Measurements from ENCODE around the gene ANGPTL5. TPM values are rescaled to one million over a fixed set of nuclear protein-coding genes. Genes with fewer than 3 reads are reported as not detected.

The ANGPTL5 gene
- total and polyA plus RNA-seq, 10 donors: not detected

DNA sequence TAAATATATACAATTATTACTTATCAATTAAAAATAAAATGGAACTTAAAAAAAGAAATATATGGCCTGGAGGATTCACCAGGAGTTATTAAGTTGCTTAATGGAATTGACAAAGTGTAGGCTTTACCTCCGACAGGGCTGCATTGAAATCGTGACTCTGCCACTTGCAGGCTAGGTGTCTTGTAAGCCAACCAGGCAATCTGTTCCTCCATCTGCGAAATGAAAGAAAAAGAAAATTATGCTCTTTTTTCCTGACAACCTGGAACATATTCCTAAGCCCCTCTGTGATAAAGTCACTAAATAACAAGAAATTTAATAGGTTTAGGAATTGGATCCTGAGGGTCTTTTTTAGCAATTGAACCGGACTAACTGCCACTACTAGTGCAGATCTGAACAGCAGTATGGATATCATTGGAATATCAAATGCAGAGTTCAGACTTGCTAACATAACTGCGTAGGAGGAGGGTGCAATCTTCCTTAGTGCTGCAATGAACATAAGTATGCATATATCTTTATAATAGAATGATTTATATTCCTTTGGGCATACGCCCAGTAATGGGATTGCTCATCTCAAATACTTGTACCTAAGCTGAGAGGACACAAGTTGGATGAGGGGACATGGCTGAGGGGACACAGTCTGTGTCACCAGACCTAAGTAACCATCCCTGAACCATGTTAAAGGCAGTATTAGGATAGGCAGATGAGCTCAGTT is 44.0 kb downstream of the ANGPTL5 start:
- H3K27me3 ChIP-seq (replicated peaks in 1 of 7): no peaks in the 10 kb centered on the region
- intact Hi-C loops (cut with DNase I; ENCODE audit: low total_unique reads): no loop called here
- no peak for DNase-seq
- no peaks in the 10 kb centered on the region for H3K36me3 ChIP-seq
- H3K4me3 ChIP-seq: no peak overlapping the region
- no peaks in the 10 kb centered on the region for H3K4me1 ChIP-seq
- TF ChIP-seq, protein P1, sequence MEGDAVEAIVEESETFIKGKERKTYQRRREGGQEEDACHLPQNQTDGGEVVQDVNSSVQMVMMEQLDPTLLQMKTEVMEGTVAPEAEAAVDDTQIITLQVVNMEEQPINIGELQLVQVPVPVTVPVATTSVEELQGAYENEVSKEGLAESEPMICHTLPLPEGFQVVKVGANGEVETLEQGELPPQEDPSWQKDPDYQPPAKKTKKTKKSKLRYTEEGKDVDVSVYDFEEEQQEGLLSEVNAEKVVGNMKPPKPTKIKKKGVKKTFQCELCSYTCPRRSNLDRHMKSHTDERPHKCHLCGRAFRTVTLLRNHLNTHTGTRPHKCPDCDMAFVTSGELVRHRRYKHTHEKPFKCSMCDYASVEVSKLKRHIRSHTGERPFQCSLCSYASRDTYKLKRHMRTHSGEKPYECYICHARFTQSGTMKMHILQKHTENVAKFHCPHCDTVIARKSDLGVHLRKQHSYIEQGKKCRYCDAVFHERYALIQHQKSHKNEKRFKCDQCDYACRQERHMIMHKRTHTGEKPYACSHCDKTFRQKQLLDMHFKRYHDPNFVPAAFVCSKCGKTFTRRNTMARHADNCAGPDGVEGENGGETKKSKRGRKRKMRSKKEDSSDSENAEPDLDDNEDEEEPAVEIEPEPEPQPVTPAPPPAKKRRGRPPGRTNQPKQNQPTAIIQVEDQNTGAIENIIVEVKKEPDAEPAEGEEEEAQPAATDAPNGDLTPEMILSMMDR (IDR thresholded peaks at IDR 0.05 in 8 of 11, conservative IDR thresholded peaks at IDR 0.05 in 3 of 11): no peak
- no peak for TF ChIP-seq POLR2AphosphoS5 (IDR thresholded peaks at IDR 0.05)
- TF ChIP-seq POLR2A (IDR thresholded peaks at IDR 0.05): no peak
- H3K27ac ChIP-seq: no peak overlapping the region
- H3K9me3 ChIP-seq: no peaks in the 10 kb centered on the region
- 76 to 89% (median 83%) methylated on average over 6 of the region's 6 CpGs for WGBS, 5 donors

DNA sequence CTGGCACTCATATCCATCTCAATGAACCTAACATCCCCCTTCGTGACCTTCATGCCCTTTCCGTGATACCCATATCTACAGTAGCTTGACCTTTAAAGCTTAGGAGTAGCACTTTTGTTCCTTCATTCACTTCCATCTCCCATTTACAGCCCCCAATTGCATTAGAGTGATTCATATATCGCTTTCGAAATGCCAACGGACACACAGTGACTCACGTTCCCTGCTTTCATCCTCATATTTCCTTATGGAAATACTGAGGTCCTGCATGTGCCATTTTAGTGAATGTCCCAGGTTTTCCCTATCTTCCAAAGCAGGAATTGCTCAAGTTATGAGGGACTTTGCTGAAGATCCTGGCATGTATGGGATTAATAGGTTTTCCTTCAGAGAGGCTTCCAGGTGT is 45.8 kb downstream of the ANGPTL5 start:
- intact Hi-C loops (cut with DNase I; ENCODE audit: low total_unique reads): no loop called here
- no peak overlapping the region for H3K27ac ChIP-seq
- no peaks in the 10 kb centered on the region for H3K9me3 ChIP-seq
- 88 to 94% (median 90%) methylated on average over 6 of the region's 6 CpGs for WGBS, 5 donors
- H3K4me1 ChIP-seq: no peaks in the 10 kb centered on the region
- no peaks in the 10 kb centered on the region for H3K27me3 ChIP-seq (replicated peaks in 1 of 7)
- no peak for DNase-seq
- no peaks in the 10 kb centered on the region for H3K36me3 ChIP-seq
- H3K4me3 ChIP-seq: no peak overlapping the region
- TF ChIP-seq POLR2AphosphoS5 (IDR thresholded peaks at IDR 0.05) (no peak), POLR2A (IDR thresholded peaks at IDR 0.05) (no peak)
- TF ChIP-seq, protein P1 (IDR thresholded peaks at IDR 0.05 in 8 of 11, conservative IDR thresholded peaks at IDR 0.05 in 3 of 11): no peak

DNA sequence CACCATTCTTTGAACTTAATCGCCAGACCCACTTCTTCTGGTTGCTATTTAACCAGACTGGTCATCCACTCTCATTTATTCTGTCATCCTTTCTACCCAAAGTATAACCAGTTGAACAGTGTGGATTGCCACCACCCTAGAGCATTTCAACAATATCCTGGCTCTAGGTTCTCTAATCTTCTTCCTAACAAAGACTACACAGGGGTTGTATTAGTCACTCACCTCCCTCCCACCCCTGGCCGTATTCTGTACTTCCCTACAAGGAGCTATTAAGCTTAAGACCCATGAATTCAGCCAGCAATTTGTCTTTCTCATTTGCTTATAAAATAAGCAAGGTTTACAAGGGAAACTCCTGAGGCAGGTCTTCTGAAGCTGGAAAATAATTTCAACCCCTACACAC is 48.4 kb downstream of the ANGPTL5 start:
- TF ChIP-seq POLR2A (IDR thresholded peaks at IDR 0.05) (no peak), POLR2AphosphoS5 (IDR thresholded peaks at IDR 0.05) (no peak)
- TF ChIP-seq, protein P1 (IDR thresholded peaks at IDR 0.05 in 8 of 11, conservative IDR thresholded peaks at IDR 0.05 in 3 of 11): no peak
- intact Hi-C loops (cut with DNase I; ENCODE audit: low total_unique reads): no loop called here
- WGBS, 5 donors: 65 to 89% (median 81%) methylated on average over 2 of the region's 2 CpGs

DNA sequence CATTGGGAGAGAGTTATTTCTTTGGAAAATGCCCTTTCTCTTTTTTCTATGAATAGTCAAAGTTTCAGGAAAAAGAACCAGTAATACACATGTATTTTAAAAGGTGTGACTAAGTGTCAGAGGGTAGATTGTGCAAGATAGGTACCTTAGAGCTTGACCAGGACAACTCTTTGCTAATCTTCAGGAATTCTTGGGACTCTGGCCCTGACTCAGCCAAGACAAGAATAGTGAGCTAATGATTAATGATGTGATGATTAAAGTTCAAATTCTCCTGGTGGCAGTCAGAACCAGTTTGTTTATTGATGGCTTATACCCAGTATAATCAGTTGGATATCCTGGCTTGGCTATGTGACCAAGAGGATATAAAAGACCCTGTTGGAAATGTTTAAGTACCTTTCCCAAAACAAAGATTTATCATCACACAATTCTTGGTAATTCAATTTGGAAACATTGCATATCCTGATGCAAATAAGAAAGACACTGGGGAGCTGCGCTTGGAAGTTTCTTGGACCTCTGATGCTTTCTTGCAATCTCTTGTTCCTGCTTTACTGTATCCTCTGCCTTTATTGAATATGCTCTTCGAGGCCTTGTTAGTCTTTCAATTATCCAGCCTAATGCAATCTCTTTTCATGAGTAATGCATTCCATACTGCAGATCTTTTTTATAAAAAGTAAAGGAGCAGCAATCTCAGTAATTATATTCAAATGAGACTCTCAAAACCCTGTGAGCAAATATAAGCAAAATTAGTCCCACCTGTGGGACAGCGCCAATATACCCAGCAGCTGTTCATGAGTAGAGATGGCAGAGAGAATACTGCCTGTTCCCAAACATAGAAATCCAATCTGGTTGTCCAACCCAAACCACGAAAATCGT is 49.5 kb downstream of the ANGPTL5 start:
- H3K27ac ChIP-seq: no peak overlapping the region
- H3K36me3 ChIP-seq: no peaks in the 10 kb centered on the region
- intact Hi-C loops (cut with DNase I; ENCODE audit: low total_unique reads): no loop called here
- DNase-seq: no peak
- no peak for TF ChIP-seq POLR2AphosphoS5 (IDR thresholded peaks at IDR 0.05)
- TF ChIP-seq POLR2A (IDR thresholded peaks at IDR 0.05): no peak
- TF ChIP-seq, protein P1 (IDR thresholded peaks at IDR 0.05 in 8 of 11, conservative IDR thresholded peaks at IDR 0.05 in 3 of 11): no peak
- 75 to 88% (median 81%) methylated on average over 5 of the region's 5 CpGs for WGBS, 5 donors
- no peaks in the 10 kb centered on the region for H3K4me1 ChIP-seq
- H3K4me3 ChIP-seq: no peak overlapping the region
- H3K27me3 ChIP-seq (replicated peaks in 1 of 7): no peaks in the 10 kb centered on the region
- peaks cover 0 to 4% (median 0%) of the 10 kb centered on the region in 8 donors for H3K9me3 ChIP-seq

More for the DNA sequence above, 48.4 kb downstream of the ANGPTL5 start:
- Histone ChIP-seq H3K27ac (no peak overlapping the region), H3K4me3 (no peak overlapping the region), H3K27me3 (replicated peaks in 1 of 7) (no peaks in the 10 kb centered on the region), H3K4me1 (no peaks in the 10 kb centered on the region), H3K36me3 (no peaks in the 10 kb centered on the region), H3K9me3 (peaks cover 0 to 4% (median 0%) of the 10 kb centered on the region in 8 donors)
- no peak for DNase-seq
